KMS-11 (cell line): ENCODE data around the gene EIF2AK3.

Experiments
- H2AFZ ChIP-seq: fragments of 200-600 bp; sonication (generic); 2 replicates; pipeline ENCODE4 v1.6.1; 2016; ENCODE audit warnings: antibody characterized with exemption, mixed run types, low read depth
- H3K27ac ChIP-seq: fragments of 200-600 bp; sonication (generic); 2 replicates; pipeline ENCODE4 v1.6.1; 2016; ENCODE audit warnings: mild to moderate bottlenecking, mixed run types
- H3K27me3 ChIP-seq: fragments of 200-600 bp; sonication (generic); 2 replicates; pipeline ENCODE4 v1.6.1; 2017; ENCODE audit warnings: mild to moderate bottlenecking, low read depth, mixed run types, moderate library complexity; ENCODE audit not compliant: insufficient read depth
- H3K36me3 ChIP-seq: fragments of 200-600 bp; sonication (generic); 2 replicates; pipeline ENCODE4 v1.6.1; 2017; ENCODE audit warnings: mild to moderate bottlenecking, mixed run types; ENCODE audit not compliant: insufficient read depth
- H3K4me1 ChIP-seq: fragments of 200-600 bp; sonication (generic); 2 replicates; pipeline ENCODE4 v1.6.1; 2016; ENCODE audit warnings: mild to moderate bottlenecking, low read depth, mixed run types; ENCODE audit not compliant: poor library complexity, severe bottlenecking
- H3K4me2 ChIP-seq: fragments of 200-600 bp; sonication (generic); 2 replicates; pipeline ENCODE4 v1.7.0; 2016; ENCODE audit warnings: mild to moderate bottlenecking, mixed run types
- H3K4me3 ChIP-seq: fragments of 200-600 bp; sonication (generic); IDR thresholded peaks from 2 replicates; pipeline ENCODE4 v1.6.1; 2017; ENCODE audit warnings: low read depth, low read length, mixed read lengths; ENCODE audit not compliant: insufficient read depth
- H3K79me2 ChIP-seq: fragments of 200-600 bp; sonication (generic); 2 replicates; pipeline ENCODE4 v1.6.1; 2016; ENCODE audit warnings: low read depth, mixed run types; ENCODE audit not compliant: insufficient read depth
- H3K9ac ChIP-seq: fragments of 200-600 bp; sonication (generic); 2 replicates; pipeline ENCODE4 v1.6.1; 2016; ENCODE audit warnings: mild to moderate bottlenecking, mixed run types
- H4K20me1 ChIP-seq: fragments of 200-600 bp; sonication (generic); 2 replicates; pipeline ENCODE4 v1.6.1; 2016; ENCODE audit warnings: mild to moderate bottlenecking, mixed run types; ENCODE audit not compliant: insufficient read depth
- CTCF ChIP-seq: fragments of 200-600 bp; sonication (generic); conservative IDR thresholded peaks from 2 replicates; pipeline ENCODE4 v1.6.1; 2017; ENCODE audit warnings: low read depth, mild to moderate bottlenecking, antibody characterized with exemption, low read length, moderate library complexity, mixed read lengths

EIF2AK3 gene

GRCh38 chr2:88658881-88659537 is 31.7 kb upstream of the EIF2AK3 start:
- Histone ChIP-seq H3K4me2 (no peak overlapping the region), H3K4me1 (no peaks in the 10 kb centered on the region), H2AFZ (no peak overlapping the region), H3K9ac (no peak overlapping the region), H3K4me3 (no peak overlapping the region), H3K27ac (no peak overlapping the region), H4K20me1 (no peaks in the 10 kb centered on the region), H3K79me2 (no peaks in the 10 kb centered on the region), H3K36me3 (no peaks in the 10 kb centered on the region), H3K27me3 (no peaks in the 10 kb centered on the region)
- no peak for TF ChIP-seq CTCF

GRCh38 chr2:88658326-88658725 is 31.1 kb upstream of the EIF2AK3 start:
- Histone ChIP-seq H3K9ac (no peak overlapping the region), H3K4me2 (no peak overlapping the region), H3K4me3 (no peak overlapping the region), H3K4me1 (no peaks in the 10 kb centered on the region), H3K27ac (no peak overlapping the region), H3K27me3 (no peaks in the 10 kb centered on the region), H2AFZ (no peak overlapping the region), H4K20me1 (no peaks in the 10 kb centered on the region), H3K36me3 (no peaks in the 10 kb centered on the region), H3K79me2 (no peaks in the 10 kb centered on the region)
- no peak for TF ChIP-seq CTCF

- H2AFZ ChIP-seq = no peak overlapping the region
- H4K20me1 ChIP-seq = no peaks in the 10 kb centered on the region
- H3K4me3 ChIP-seq = no peak overlapping the region
- H3K79me2 ChIP-seq = no peaks in the 10 kb centered on the region
- H3K36me3 ChIP-seq = no peaks in the 10 kb centered on the region
- H3K4me2 ChIP-seq = no peak overlapping the region
- TF ChIP-seq CTCF = no peak
- H3K27me3 ChIP-seq = no peaks in the 10 kb centered on the region
- H3K9ac ChIP-seq = no peak overlapping the region
- H3K27ac ChIP-seq = no peak overlapping the region
- no peaks in the 10 kb centered on the region for H3K4me1 ChIP-seq
These were observed 29.9 kb upstream of the EIF2AK3 start for GRCh38 chr2:88657131-88657530.

- Histone ChIP-seq H3K36me3 (no peaks in the 10 kb centered on the region), H3K4me2 (no peak overlapping the region), H4K20me1 (no peaks in the 10 kb centered on the region), H3K9ac (no peak overlapping the region), H3K27me3 (no peaks in the 10 kb centered on the region), H3K79me2 (no peaks in the 10 kb centered on the region), H3K4me1 (no peaks in the 10 kb centered on the region), H3K4me3 (no peak overlapping the region), H2AFZ (no peak overlapping the region), H3K27ac (no peak overlapping the region)
- no peak for TF ChIP-seq CTCF
These were observed 29.4 kb upstream of the EIF2AK3 start for GRCh38 chr2:88656690-88657089.
